GM21619 (cell line): ENCODE results near the gene NFIX.

Experiments used
- ATAC-seq: cut with Tn5 transposase; IDR thresholded peaks from one replicate; pipeline ENCODE4 v1.9.1; 2021; ENCODE audit not compliant: unreplicated experiment

The NFIX gene

DNA sequence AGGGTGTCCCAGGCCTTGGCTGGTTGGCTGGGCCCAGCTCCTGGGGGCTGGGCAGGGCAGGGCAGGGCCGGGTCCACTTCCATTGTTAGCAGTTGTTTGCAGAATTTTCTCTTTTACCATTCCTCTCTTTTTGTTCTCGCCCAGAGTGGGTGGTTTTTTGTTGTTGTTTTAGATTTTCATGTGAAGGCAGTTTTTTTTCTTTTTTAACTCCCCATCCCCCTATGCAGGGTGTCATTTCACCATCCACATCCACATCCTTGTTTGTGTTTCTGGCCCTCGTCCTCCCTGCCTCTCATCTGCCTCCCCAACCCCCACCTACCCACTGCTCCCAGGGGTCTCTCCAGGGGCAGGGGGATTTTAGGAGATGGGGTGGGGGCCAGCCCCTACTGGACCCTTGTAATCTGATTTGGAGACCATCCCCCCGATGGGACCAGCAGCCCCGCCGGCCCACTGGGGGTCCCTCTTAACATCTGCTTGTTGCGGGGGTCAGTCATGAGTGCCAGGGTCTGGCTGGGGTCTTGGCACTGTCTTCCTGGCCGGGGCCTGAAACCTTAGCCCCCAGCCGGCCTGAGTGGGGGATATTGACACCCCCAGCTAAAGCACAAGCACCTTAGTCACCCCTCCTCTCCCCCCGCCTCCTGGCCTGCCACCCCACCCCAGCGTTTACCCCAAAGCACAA lies 144.5 kb downstream of the NFIX start:
- no peak for ATAC-seq

GRCh38 chr19:13146763-13147563 lies 151.7 kb downstream of the NFIX start:
- no peak for ATAC-seq
